Measurements from ENCODE around the gene SETD1B.
A peak's percentile ranks its signal among the peaks of the same experiment; 100 is the strongest.

Gene SETD1B

DNA sequence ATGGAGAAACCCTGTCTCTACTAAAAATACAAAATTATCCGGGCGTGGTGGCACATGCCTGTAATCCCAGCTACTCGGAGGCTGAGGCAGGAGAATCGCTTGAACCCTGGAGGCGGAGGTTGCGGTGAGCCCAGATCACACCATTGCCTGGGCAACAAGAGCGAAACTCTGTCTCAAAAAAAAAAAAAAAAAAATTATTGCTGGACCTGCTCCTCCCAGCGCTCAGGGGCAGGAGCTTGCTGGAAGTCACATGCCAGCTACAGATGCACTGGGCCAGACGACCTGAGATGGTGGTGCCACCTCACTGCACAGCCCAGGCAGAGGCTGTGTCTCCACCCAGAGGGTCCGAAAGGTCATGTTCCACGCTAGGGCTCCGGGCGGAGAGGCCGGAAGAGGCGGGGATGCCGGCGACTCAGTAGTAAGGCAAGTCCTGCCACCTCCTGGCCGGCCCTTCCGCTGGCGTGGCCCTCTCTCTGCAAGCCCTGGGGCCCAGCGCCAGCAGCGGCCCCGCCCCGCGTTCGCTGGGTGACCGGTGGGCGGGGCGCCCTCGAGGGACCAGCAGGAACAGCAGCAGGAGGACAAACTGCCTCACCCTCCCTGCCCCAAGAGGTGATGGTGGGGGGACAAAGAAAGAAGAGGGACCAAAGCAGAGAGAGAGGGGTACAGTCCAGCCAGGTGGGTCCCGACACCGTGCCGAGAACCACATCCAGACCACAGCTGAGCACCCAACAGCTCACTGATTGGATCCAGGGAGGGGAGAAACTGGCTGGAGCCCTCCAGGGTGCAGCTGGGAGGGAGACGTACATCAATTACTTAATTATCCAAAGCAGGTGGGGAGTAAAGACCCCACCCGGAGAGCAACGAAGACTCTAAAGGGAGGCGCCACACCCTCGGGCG, 6.7 kb upstream of the SETD1B start:
- DNase-seq, result no peak

DNA sequence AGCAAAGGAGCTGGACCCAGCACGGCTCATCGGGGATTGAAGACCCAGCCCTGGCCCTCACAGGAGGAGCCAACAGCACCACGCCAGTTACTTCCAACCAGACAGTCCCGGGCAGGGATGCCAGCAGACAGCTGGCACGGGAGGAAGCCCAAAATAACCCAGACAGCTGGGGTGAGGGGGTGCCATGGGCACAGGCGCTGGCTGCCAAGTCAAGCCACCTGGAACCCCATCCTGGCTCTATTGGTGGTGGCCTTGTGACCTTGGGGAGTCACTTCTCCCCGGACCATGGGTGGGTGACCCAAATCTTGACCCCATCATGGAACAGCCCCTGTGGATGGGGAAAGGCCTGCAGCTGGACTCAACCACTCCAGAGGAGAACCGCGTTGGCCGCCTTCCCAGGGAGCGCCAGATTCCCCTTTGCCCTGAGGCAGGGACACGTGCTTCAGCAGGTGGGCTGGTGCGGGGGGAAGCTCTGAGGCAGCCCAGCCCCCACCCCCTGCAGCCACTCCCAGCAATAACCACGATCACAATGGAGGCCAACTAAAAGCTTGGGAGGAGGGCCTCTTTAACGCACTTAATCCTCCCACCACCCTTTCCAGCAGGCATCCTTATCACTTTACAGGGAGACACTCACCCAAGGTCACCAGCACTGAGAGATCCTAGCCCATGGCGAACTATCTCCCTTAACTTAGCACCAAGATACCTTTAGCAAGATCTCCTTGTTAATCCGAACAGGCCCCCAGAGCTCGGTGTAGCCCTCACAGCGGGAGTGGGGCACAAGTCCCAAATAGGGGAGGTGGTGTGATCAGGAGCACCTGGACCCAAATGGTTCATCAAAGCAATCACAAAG, 5.6 kb upstream of the SETD1B start:
- DNase-seq, result no peak

- DNase-seq, result no peak
These were observed 5.0 kb upstream of the SETD1B start for GRCh38 chr12:121798787-121799155.

DNA sequence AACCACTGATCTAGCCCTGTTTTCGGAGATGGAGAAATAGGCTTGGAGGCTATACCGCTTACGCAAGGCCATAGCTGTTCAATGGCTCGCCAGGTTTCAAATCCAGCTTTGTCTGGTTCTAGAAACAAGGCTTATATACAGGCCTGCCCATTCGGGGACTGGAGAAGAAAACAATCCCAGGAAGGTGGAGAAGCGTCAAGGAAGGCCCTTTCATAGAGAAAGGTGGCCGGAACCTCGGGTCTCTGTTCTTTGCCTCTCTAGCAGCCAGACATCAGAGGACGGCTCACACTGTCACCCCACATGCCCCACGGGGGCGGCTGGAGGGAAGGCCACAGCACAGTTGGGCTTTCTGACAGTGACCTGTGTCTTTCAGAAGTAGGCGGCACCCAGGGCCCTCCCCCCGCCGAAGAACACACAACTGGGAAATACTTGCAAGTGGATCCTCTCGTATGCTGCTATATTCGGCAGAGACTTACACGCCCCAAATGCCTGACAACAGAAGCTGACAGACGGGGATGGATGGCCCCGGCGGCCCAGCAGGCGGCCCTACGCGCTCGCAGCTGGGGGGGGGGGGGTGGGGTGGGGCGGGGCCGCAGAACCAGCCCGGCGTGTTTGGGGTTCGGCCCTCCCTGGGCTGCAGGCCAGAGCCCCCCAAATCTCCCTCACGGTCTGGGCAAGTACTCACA, 4.5 kb upstream of the SETD1B start:
- DNase-seq, result peak in 1 of 2 donors; percentile 34

DNA sequence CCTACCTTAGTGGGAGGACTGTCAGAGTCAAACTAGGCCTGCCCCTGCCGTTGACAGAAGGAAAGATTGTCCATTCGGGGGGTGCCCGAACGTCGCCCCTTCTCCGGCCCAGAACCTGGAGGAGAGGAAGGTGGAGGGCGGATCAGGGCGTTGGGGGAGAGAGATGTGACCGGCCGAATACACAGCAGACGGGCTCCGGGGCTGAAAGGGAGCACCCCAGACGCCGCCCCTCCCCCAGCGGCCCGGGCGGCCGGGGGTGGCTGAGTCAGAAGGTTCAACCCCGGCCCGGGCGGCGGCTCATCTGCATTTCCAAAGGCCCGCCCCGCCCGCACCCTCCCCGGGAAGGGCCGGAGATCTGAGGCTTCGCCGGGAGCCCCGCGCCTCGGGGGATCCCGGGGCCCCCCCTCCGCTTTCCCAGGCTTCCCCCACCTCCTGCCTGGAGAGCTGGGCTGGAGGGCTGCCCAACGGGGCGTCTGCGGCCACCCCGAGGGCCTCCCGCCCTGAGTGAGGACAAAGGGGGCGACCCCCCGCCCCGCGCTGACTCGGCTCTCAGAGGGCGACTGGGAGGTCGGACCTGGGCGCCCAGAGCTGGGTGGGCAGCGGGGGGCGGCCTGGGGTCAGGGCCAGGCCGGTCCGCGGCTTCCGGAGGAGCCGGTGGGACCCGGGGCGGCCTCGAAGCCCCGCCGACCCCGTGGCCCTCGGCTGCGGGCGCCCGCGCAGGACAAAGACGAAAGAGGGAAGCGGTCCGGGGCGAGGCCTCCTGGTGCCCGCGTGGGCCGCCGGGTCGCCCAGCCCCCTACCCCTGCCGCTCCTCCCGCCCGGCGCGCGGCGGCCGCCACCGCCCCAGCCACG, 3.7 kb upstream of the SETD1B start:
- peak in 1 of 2 donors; percentile 82 for DNase-seq

GRCh38 chr12:121800694-121801594, 2.9 kb upstream of the SETD1B start:
- peak in 1 of 2 donors; percentile 64 for DNase-seq

GRCh38 chr12:121801595-121802484, 2.0 kb upstream of the SETD1B start:
- no peak for DNase-seq

GRCh38 chr12:121802485-121802842, 1.3 kb upstream of the SETD1B start:
- no peak for DNase-seq

DNA sequence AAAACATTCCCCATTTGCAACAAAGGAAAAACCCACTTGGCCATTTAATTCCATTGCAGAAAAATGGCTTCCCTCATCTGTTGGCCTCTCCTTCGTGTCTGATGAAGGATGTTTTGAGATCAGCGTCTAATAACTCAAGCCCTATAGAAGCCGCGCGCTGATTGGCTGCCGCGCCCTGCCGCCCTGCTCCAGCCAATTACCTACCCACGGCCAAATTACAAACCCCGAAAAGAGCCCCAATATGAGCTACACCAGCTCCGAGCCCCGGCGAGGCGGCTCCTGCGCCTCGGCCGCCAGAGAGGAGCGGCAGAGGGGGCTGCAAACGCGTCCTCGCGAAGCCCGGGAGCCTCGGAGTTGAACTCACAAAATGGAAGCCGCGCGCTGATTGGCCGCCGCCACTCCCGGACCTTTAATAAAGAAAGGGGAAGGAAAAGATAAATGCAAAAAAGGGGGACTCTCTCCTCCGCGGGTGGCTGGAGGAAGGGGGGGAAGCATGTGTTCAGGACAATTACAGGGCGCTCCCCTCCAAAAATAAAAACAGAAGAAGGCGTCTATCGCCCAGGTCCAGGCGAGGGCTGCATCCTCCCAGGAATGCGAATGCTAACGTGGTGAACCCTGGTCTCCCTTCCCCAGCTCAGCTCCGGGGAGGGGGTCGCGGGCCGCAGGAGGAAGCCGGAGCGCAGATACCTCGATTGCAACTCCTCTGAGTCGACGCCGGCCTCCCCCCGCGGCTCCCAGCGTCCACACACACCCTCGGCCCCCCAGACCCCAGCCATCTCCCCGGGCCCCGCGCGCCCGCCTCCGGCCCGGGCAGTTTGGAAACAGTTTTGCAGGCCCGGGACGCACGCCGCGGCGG, 738 bp upstream of the SETD1B start:
- DNase-seq, result peak; percentile 80 to 81

GRCh38 chr12:121804417-121805111, 755 bp downstream of the SETD1B start:
- peak in 1 of 2 donors; percentile 43 for DNase-seq

DNA sequence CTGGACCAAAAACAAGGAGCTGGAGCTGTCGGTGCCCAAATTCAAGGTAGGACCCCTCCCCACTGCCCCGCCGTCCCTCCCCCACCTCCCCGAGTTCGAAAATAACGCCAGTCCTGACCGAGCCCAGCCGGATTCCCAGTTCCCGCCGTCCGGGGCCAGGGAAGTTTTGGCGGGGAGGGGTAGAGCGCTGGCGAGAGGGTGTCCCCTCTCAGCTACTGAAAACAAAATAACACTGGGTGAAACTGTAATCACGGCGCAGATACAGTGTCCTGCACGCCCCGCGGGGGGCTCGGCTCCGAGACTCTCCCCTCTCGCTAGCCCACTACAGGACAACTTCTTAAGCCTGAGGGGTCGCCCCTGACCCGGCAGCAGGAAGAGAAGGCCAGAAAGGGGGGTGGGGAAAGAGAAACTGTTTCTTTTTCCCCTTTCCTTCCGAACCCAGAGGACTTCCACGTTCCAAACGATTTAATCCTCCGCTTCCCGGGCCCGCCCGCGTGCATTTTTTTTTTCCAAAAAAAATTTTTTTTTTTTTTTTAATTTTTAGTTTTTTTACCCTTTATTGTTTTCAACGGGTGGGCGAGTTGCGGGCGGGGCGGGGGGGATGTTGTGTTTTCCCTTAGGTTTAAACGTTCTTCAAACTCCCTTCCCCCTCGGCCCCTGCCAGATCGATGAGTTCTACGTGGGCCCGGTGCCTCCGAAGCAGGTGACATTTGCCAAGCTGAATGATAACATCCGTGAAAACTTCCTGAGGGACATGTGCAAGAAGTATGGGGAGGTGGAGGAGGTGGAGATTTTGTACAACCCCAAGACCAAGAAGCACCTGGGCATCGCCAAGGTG, 1.6 kb downstream of the SETD1B start:
- no peak for DNase-seq

DNA sequence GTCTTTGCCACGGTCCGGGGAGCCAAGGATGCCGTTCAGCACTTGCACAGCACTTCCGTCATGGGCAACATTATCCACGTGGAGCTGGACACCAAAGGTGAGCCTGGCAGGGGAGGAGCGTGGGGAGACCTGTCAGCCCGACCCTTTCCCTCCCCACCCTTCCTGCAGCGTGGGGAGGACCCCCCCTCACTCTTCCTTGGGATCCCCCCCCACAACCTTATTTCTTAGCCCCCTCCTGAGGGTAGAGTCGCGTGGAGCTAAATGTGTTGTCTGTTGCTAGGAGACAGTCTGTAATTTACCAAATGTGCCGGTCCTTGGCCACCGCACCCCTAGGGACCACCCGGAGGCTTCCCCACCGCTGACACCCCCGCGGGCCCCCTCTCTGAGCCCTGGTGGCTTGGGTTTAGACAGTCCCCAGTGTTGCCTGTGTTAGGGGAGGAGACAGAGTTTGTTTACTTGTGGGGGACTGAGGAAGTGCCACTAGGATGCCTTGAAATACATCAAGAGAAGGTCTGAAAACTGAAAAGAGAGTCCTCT, 2.3 kb downstream of the SETD1B start:
- DNase-seq, result no peak

DNA sequence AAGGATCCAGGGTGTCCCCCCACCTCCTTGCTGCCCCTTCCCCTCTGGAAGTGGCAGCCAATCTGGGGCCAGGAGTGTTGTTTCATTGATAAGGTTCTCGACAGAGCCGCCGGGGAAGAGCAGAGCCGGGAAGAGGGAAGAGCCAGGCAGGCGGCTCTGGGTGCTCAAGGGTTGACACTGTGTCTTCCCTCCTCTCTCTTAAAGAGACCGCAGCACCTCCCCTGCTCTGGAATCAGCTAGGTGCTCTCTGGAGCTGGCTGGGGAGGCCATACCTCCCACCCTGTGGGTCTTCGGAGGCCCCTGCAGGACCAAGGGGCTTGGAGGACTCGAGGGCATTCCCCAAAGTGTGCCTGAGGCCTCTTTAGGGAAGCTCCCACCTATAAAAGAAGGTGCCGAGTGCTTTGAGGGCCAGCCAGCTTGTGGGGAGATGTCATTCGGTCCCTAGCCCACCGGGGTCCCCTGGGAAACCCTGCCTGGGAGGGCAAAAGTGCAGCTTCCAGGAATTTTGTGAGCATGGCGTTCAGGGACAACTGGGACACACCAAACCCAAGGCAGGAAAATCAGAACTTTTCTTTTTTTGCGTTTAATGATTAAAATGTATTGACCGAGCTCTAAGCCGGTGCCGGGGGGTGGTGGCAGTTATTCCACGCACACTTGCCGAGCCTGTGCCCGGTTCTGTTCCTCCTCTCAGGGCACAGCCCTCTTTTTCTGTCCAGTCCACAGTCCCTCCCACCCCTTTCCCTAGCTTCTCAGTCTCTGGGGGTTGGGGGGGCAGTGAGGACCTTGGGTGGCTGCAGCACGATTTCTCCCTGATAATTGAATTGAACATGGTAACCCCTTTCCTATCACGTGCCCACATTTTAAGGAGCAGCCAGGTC, 3.0 kb downstream of the SETD1B start:
- DNase-seq, result no peak

DNA sequence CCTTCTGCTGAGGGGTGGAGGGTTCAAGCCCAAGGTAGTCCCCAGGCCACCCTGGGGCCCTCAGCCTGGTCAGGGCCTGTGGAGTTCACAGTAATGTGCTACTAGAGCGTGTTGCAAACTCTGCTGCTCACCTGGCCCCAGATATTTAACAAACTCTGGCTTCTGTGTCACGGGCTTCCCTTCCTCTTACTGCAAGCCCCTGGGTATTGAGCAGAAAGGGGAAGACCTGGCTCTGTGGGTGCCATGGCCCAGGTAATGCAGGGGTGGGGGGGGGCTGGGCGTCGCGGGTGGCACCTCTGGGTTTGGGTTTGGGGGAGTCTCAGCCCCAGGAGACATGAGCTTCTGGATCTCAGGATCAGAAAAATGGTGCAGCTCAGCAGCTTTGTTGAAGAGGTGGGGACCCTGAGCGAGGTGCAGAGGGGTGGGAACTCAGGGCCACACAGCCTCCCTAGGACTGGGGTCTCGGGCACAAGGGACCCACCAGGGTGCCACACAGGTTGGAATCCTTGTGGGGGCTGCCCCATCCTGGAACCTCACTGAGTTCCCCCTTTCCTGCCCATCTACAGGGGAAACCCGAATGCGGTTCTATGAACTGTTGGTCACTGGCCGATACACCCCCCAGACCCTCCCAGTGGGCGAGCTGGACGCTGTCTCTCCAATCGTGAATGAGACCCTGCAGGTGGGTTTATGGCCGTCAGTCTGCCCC, 4.0 kb downstream of the SETD1B start:
- no peak for DNase-seq

GRCh38 chr12:121808623-121809022, 4.8 kb downstream of the SETD1B start:
- DNase-seq, result no peak

DNA sequence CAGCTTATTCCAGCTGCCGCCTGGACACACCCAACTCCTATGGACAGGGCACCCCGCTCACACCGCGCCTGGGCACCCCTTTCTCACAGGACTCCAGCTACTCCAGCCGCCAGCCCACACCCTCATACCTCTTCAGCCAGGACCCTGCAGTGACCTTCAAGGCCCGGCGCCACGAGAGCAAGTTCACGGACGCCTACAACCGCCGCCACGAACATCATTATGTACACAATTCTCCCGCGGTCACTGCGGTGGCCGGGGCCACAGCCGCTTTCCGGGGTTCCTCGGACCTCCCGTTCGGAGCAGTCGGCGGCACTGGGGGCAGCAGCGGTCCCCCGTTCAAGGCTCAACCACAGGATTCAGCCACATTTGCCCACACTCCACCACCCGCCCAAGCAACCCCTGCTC, 5.9 kb downstream of the SETD1B start:
- no peak for DNase-seq
